WTC11 (cell line): ENCODE data around the gene DYNLL1. TPM values are rescaled to one million over a fixed set of nuclear protein-coding genes. Genes with fewer than 3 reads are reported as not detected.

Source experiments
- ATAC-seq: fragments of 200-7000 bp; cut with Tn5 transposase; 2 replicates; pipeline ENCODE4 v1.10.0; 2021; ENCODE audit warnings: mild to moderate bottlenecking, moderate library complexity
- CTCF ChIA-PET: fragments of 300-600 bp; sonication (Branson Sonifier 250); formaldehyde crosslinking; loops from one replicate; lab custom pipeline; 2021; ENCODE audit warnings: antibody characterized with exemption; lab: Charles Lee
- POLR2A ChIA-PET: fragments of 350-600 bp; sonication (Branson Sonifier 250); formaldehyde crosslinking; loops from one replicate; lab custom pipeline; 2021; ENCODE audit warnings: antibody characterized with exemption; lab: Charles Lee
- DNase-seq: peaks from one replicate; pipeline ENCODE4 v3.0.0; 2021; ENCODE audit warnings: low spot score
- H3K27ac Mint-ChIP-seq: 2 replicates; pipeline ENCODE4 v1.8.0; 2021; ENCODE audit warnings: mixed read lengths
- H3K27me3 Mint-ChIP-seq: 2 replicates; pipeline ENCODE4 v1.8.0; 2021; ENCODE audit warnings: low read depth, mild to moderate bottlenecking, moderate library complexity, mixed read lengths
- H3K36me3 Mint-ChIP-seq: 2 replicates; pipeline ENCODE4 v1.8.0; 2021; ENCODE audit warnings: mixed read lengths
- H3K4me1 Mint-ChIP-seq: 2 replicates; pipeline ENCODE4 v1.8.0; 2022; ENCODE audit warnings: mixed read lengths
- H3K4me3 Mint-ChIP-seq: 2 replicates; pipeline ENCODE4 v1.8.0; 2021; ENCODE audit warnings: mild to moderate bottlenecking, moderate library complexity, mixed read lengths
- H3K9me3 Mint-ChIP-seq: 2 replicates; pipeline ENCODE4 v1.8.0; 2021; ENCODE audit warnings: mixed read lengths
- ATF2 ChIP-seq: sonication (generic); formaldehyde crosslinking; IDR thresholded peaks from 2 replicates; pipeline ENCODE4 v1.8.1; 2022; ENCODE audit warnings: low read depth, missing genetic modification reagents, borderline replicate concordance
- ATF3 ChIP-seq: sonication (generic); formaldehyde crosslinking; conservative IDR thresholded peaks from 2 replicates; pipeline ENCODE4 v1.8.1; 2022; ENCODE audit warnings: mild to moderate bottlenecking, missing genetic modification reagents
- CBFB ChIP-seq: sonication (generic); formaldehyde crosslinking; IDR thresholded peaks from 2 replicates; pipeline ENCODE4 v1.8.1; 2022; ENCODE audit warnings: mild to moderate bottlenecking, low read depth, missing genetic modification reagents
- E2F1 ChIP-seq: sonication (generic); formaldehyde crosslinking; IDR thresholded peaks from 2 replicates; pipeline ENCODE4 v1.8.0; 2022; ENCODE audit warnings: mild to moderate bottlenecking, missing genetic modification reagents
- GTF2I ChIP-seq: fragments of 250-450 bp; sonication (Bioruptor Pico); conservative IDR thresholded peaks from 2 replicates; pipeline ENCODE4 v1.4.0; 2021; ENCODE audit warnings: mild to moderate bottlenecking
- JUN ChIP-seq: sonication (generic); formaldehyde crosslinking; IDR thresholded peaks from 2 replicates; pipeline ENCODE4 v1.8.0; 2023; ENCODE audit warnings: mild to moderate bottlenecking, missing genetic modification reagents
- NR1H2 ChIP-seq: sonication (generic); formaldehyde crosslinking; IDR thresholded peaks from 2 replicates; pipeline ENCODE4 v1.9.0; 2021; ENCODE audit warnings: mild to moderate bottlenecking, moderate library complexity, missing genetic modification reagents
- NR2C2 ChIP-seq: sonication (generic); formaldehyde crosslinking; IDR thresholded peaks from 2 replicates; pipeline ENCODE4 v1.8.0; 2022; ENCODE audit warnings: mild to moderate bottlenecking, missing genetic modification reagents
- NR3C1 ChIP-seq: sonication (generic); formaldehyde crosslinking; conservative IDR thresholded peaks from 2 replicates; pipeline ENCODE4 v1.8.1; 2023; ENCODE audit warnings: low read depth, mild to moderate bottlenecking, missing genetic modification reagents
- PRDM15 ChIP-seq: sonication (generic); formaldehyde crosslinking; IDR thresholded peaks from 2 replicates; pipeline ENCODE4 v1.8.0; 2022; ENCODE audit warnings: missing genetic modification reagents
- RELA ChIP-seq: sonication (generic); formaldehyde crosslinking; IDR thresholded peaks from 2 replicates; pipeline ENCODE4 v1.8.1; 2022; ENCODE audit warnings: missing genetic modification reagents, mild to moderate bottlenecking, borderline replicate concordance
- SP1 ChIP-seq: sonication (generic); formaldehyde crosslinking; conservative IDR thresholded peaks from 2 replicates; pipeline ENCODE4 v1.8.1; 2022; ENCODE audit warnings: missing genetic modification reagents
- ZBTB21 ChIP-seq: sonication (generic); formaldehyde crosslinking; IDR thresholded peaks from 2 replicates; pipeline ENCODE4 v1.8.1; 2023; ENCODE audit warnings: mild to moderate bottlenecking, missing genetic modification reagents, borderline replicate concordance
- ZBTB43 ChIP-seq: sonication (generic); formaldehyde crosslinking; IDR thresholded peaks from 2 replicates; pipeline ENCODE4 v1.8.1; 2023; ENCODE audit warnings: mild to moderate bottlenecking, missing genetic modification reagents
- ZNF121 ChIP-seq: sonication (generic); formaldehyde crosslinking; IDR thresholded peaks from 2 replicates; pipeline ENCODE4 v1.8.0; 2023; ENCODE audit warnings: missing genetic modification reagents
- ZNF263 ChIP-seq: sonication (generic); formaldehyde crosslinking; IDR thresholded peaks from 2 replicates; pipeline ENCODE4 v1.8.1; 2022; ENCODE audit warnings: low read depth, mild to moderate bottlenecking, moderate library complexity, missing genetic modification reagents
- ZNF281 ChIP-seq: sonication (generic); formaldehyde crosslinking; IDR thresholded peaks from 2 replicates; pipeline ENCODE4 v1.8.0; 2023; ENCODE audit warnings: mild to moderate bottlenecking, missing genetic modification reagents
- ZNF317 ChIP-seq: sonication (generic); formaldehyde crosslinking; IDR thresholded peaks from 2 replicates; pipeline ENCODE4 v1.8.1; 2023; ENCODE audit warnings: low read depth, mild to moderate bottlenecking, moderate library complexity, missing genetic modification reagents, borderline replicate concordance
- total RNA-seq: library from RNA; stranded (reverse); gene quantifications from 3 replicates; pipeline ENCODE4 v1.2.3, GENCODE V29; 2021

The DYNLL1 gene
- total RNA-seq, 1 experiment from 2014 or later = 327 TPM

GRCh38 chr12:120515496-120515895 lies 19.6 kb downstream of the DYNLL1 start:
- Mint-ChIP-seq H3K36me3 (peaks cover 27% of the 10 kb centered on the region), H3K9me3 (no peaks in the 10 kb centered on the region), H3K27me3 (no peaks in the 10 kb centered on the region), H3K27ac (no peak overlapping the region), H3K4me3 (no peak overlapping the region), H3K4me1 (no peaks in the 10 kb centered on the region)
- ChIA-PET POLR2A (no interaction called here), CTCF (no interaction called here)
- TF ChIP-seq NR3C1 (CRISPR knock-in tag) (no peak), PRDM15 (CRISPR knock-in tag) (no peak), GTF2I (CRISPR knock-in tag) (no peak), JUN (no peak), NR1H2 (no peak), ZNF317 (CRISPR knock-in tag) (no peak), SP1 (CRISPR knock-in tag) (no peak), ZBTB21 (CRISPR knock-in tag) (no peak), NR2C2 (CRISPR knock-in tag) (no peak), E2F1 (CRISPR knock-in tag) (no peak), RELA (CRISPR knock-in tag) (no peak), ZNF263 (CRISPR knock-in tag) (no peak), ATF3 (no peak), CBFB (CRISPR knock-in tag) (no peak), ZBTB43 (CRISPR knock-in tag) (no peak), ZNF121 (no peak), ZNF281 (CRISPR knock-in tag) (no peak), ATF2 (CRISPR knock-in tag) (no peak)
- DNase-seq = no peak
- no peak for ATAC-seq
